Liver (tissue), 9 donors: ENCODE results near the gene CORO2A. TPM values are rescaled to one million over a fixed set of nuclear protein-coding genes. Genes with fewer than 3 reads are reported as not detected.

Experiments used
- DNase-seq: peaks from one replicate; pipeline ENCODE4 v3.0.0-alpha.2; 2017; ENCODE audit warnings: low spot score
- H3K27ac ChIP-seq, 2 donors: one replicate each; pipeline ENCODE4 v1.7.0; 2013; ENCODE audit warnings: inconsistent platforms in 2 of 2, low read length in 2 of 2, control low read depth in 1 of 2, low read depth in 1 of 2, mild to moderate bottlenecking in 1 of 2
- H3K27me3 ChIP-seq, 4 donors: one replicate each; pipeline versions ENCODE4 v1.6.1 to v1.7.0; 2013; ENCODE audit warnings: low read length in 3 of 4, inconsistent platforms in 1 of 4, mild to moderate bottlenecking in 1 of 4, moderate library complexity in 1 of 4; ENCODE audit not compliant: control insufficient read depth in 4 of 4, insufficient read depth in 4 of 4
- H3K36me3 ChIP-seq, 4 donors: one replicate each; pipeline versions ENCODE4 v1.6.1 to v1.7.0; 2013; ENCODE audit warnings: low read length in 3 of 4, mild to moderate bottlenecking in 3 of 4, low read depth in 1 of 4, moderate library complexity in 1 of 4; ENCODE audit not compliant: control insufficient read depth in 4 of 4, insufficient read depth in 3 of 4
- H3K4me1 ChIP-seq, 4 donors: one replicate each; pipeline versions ENCODE4 v1.6.1 to v1.7.0; 2013; ENCODE audit warnings: low read length in 3 of 4, mild to moderate bottlenecking in 3 of 4, moderate library complexity in 1 of 4; ENCODE audit not compliant: control insufficient read depth in 4 of 4, insufficient read depth in 4 of 4
- H3K4me3 ChIP-seq, 3 donors: one replicate each; pipeline versions ENCODE4 v1.6.1 to v1.7.0; 2013; ENCODE audit warnings: low read length in 3 of 3, control low read depth in 1 of 3, low read depth in 1 of 3, mild to moderate bottlenecking in 1 of 3
- H3K9ac ChIP-seq, 2 donors: one replicate each; pipeline ENCODE4 v1.7.0; 2013; ENCODE audit warnings: low read length in 2 of 2, mild to moderate bottlenecking in 2 of 2, moderate library complexity in 2 of 2, control low read depth in 1 of 2, low read depth in 1 of 2
- H3K9me3 ChIP-seq, 4 donors: one replicate each; pipeline versions ENCODE4 v1.6.1 to v1.7.0; 2013; ENCODE audit warnings: low read length in 3 of 4; ENCODE audit not compliant: control insufficient read depth in 4 of 4
- ATF3 ChIP-seq: IDR thresholded peaks from 2 replicates; pipeline ENCODE4 v1.6.1; 2016; ENCODE audit warnings: antibody characterized with exemption
- EGR1 ChIP-seq, 2 donors: IDR thresholded peaks; 2 replicates each; pipeline ENCODE4 v1.6.1; 2016 to 2018; ENCODE audit warnings: antibody characterized with exemption in 2 of 2, low read depth in 2 of 2
- FOXA1 ChIP-seq: IDR thresholded peaks from 2 replicates; pipeline ENCODE4 v1.6.1; 2016; ENCODE audit warnings: antibody characterized with exemption
- FOXA2 ChIP-seq: IDR thresholded peaks from 2 replicates; pipeline ENCODE4 v1.6.1; 2016; ENCODE audit warnings: antibody characterized with exemption
- HNF4A ChIP-seq, 2 donors: conservative IDR thresholded peaks; 2 replicates each; pipeline ENCODE4 v1.6.1; 2016; ENCODE audit warnings: antibody characterized with exemption in 2 of 2, mild to moderate bottlenecking in 2 of 2
- HNF4G ChIP-seq: IDR thresholded peaks from 2 replicates; pipeline ENCODE4 v1.6.1; 2016; ENCODE audit warnings: antibody characterized with exemption
- JUND ChIP-seq, 2 donors: IDR thresholded peaks; 2 replicates each; pipeline ENCODE4 v1.6.1; 2016; ENCODE audit warnings: antibody characterized with exemption in 2 of 2
- NR2F2 ChIP-seq: IDR thresholded peaks from 2 replicates; pipeline ENCODE4 v1.6.1; 2016; ENCODE audit warnings: antibody characterized with exemption
- RAD21 ChIP-seq, 2 donors: IDR thresholded peaks; 2 replicates each; pipeline ENCODE4 v1.6.1; 2016; ENCODE audit warnings: antibody characterized with exemption in 2 of 2, mild to moderate bottlenecking in 2 of 2
- REST ChIP-seq: IDR thresholded peaks from 2 replicates; pipeline ENCODE4 v1.6.1; 2016; ENCODE audit warnings: antibody characterized with exemption, mild to moderate bottlenecking
- RXRA ChIP-seq, 2 donors: IDR thresholded peaks; 2 replicates each; pipeline ENCODE4 v1.6.1; 2017 to 2018; ENCODE audit warnings: antibody characterized with exemption in 2 of 2, mild to moderate bottlenecking in 1 of 2
- SP1 ChIP-seq: IDR thresholded peaks from 2 replicates; pipeline ENCODE4 v1.6.1; 2018; ENCODE audit warnings: antibody characterized with exemption, mild to moderate bottlenecking
- TAF1 ChIP-seq: conservative IDR thresholded peaks from 2 replicates; pipeline ENCODE4 v1.6.1; 2016; ENCODE audit warnings: antibody characterized with exemption, mild to moderate bottlenecking
- YY1 ChIP-seq: IDR thresholded peaks from 2 replicates; pipeline ENCODE4 v1.6.1; 2016; ENCODE audit warnings: antibody characterized with exemption, mild to moderate bottlenecking
- ZBTB33 ChIP-seq: IDR thresholded peaks from 2 replicates; pipeline ENCODE4 v1.6.1; 2016; ENCODE audit warnings: antibody characterized with exemption
- WGBS: extraction: QIAGEN DNeasy Blood & Tissue Kit; methylation state at CpG from one replicate; pipeline ENCODE4 v1.1.7; 2013; 5-methylcytosine and 5-hydroxymethylcytosine counted together
- polyA plus RNA-seq, 2 donors: library from polyadenylated mRNA; stranded (reverse) in 1 of 2; unstranded in 1 of 2; fragments of 200-250 nt in 1 of 2; fragments of >200 nt in 1 of 2; fragmentation: Nextera tagmentation in 1 of 2; extraction: Ambion mirVana in 1 of 2; gene quantifications; one replicate each; pipeline versions ENCODE4 v1.2.1 to v1.2.3, GENCODE V29; 2013 to 2015
- total RNA-seq, 2 donors: library from RNA; depleted of rRNA; stranded (reverse); fragments of >200 nt; gene quantifications; one replicate each; pipeline ENCODE4 v1.2.3, GENCODE V29; 2014
- TF ChIP-seq, protein P1 (sequence below): IDR thresholded peaks from 2 replicates; pipeline ENCODE4 v1.6.1; 2016; ENCODE audit warnings: antibody characterized with exemption
- TF ChIP-seq, protein P2 (sequence below): fragments of 150-350 bp; IDR thresholded peaks from 2 replicates; pipeline ENCODE4 v1.5.1; 2017; ENCODE audit warnings: improper control_type of control experiment, low read depth, low read length; ENCODE audit not compliant: missing input control
- donor health status: healthy.
- donor health status: healthy.
- donor health status: healthy.
- donor health status: healthy.
- donor health status: healthy.

CORO2A gene
- total and polyA plus RNA-seq, 4 donors = 1.2 to 2.8 (median 1.4) TPM

DNA sequence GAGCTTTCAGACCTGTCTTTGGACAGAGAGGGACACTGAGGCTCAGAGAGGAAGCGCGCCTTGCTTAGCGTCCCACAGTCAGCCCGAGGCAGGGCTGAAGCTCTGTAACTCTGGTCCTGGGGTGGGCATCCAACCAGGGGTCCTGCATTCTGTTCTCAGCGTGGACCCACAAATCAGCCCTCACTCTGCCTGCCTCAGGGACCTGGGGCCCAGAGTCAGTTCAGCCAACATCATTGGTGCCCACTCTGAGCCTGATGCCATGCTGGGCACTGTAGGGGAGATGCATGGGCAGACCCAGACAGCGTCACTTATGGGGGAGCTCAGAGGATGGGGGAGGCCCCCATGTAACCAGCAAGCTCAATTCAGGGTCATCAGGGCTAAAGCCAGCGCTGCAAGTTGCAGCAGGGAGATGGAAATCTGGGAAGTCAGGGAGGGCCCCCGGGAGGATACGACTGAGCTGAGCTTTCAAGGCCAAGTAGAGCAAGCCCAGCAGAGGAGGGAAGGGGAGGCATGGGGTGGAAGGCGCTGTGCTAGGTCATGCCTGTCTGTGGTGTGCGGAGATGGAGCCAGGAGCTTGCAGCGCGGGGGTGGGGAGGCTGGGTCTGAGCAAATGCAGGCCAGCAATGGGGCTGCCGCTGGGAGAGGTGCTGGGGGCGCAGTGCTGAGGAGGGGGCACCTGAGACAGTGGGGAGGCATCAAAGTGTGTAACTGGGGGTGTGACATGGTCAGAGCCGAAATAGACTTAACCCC lies 21.1 kb downstream of the CORO2A start:
- TF ChIP-seq FOXA1 (no peak), RAD21 (IDR thresholded peaks at IDR 0.05) (no peak), TAF1 (no peak), EGR1 (IDR thresholded peaks at IDR 0.05; ENCODE audit: low read depth in 2 of 2) (no peak), FOXA2 (no peak), ATF3 (no peak), JUND (IDR thresholded peaks at IDR 0.05) (no peak), RXRA (IDR thresholded peaks at IDR 0.05) (no peak), HNF4G (no peak), HNF4A (conservative IDR thresholded peaks at IDR 0.05) (no peak), REST (no peak), SP1 (no peak), YY1 (no peak)
- TF ChIP-seq, protein P1, sequence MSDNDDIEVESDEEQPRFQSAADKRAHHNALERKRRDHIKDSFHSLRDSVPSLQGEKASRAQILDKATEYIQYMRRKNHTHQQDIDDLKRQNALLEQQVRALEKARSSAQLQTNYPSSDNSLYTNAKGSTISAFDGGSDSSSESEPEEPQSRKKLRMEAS = no peak
- TF ChIP-seq, protein P2, sequence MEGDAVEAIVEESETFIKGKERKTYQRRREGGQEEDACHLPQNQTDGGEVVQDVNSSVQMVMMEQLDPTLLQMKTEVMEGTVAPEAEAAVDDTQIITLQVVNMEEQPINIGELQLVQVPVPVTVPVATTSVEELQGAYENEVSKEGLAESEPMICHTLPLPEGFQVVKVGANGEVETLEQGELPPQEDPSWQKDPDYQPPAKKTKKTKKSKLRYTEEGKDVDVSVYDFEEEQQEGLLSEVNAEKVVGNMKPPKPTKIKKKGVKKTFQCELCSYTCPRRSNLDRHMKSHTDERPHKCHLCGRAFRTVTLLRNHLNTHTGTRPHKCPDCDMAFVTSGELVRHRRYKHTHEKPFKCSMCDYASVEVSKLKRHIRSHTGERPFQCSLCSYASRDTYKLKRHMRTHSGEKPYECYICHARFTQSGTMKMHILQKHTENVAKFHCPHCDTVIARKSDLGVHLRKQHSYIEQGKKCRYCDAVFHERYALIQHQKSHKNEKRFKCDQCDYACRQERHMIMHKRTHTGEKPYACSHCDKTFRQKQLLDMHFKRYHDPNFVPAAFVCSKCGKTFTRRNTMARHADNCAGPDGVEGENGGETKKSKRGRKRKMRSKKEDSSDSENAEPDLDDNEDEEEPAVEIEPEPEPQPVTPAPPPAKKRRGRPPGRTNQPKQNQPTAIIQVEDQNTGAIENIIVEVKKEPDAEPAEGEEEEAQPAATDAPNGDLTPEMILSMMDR = no peak
- no peak for DNase-seq
- Histone ChIP-seq H3K4me3 (no peak overlapping the region), H3K27me3 (no peaks in the 10 kb centered on the region), H3K9ac (no peak overlapping the region), H3K27ac (no peak overlapping the region), H3K9me3 (no peaks in the 10 kb centered on the region), H3K36me3 (no peaks in the 10 kb centered on the region), H3K4me1 (peaks cover 0 to 6% (median 5%) of the 10 kb centered on the region in 4 donors)
- WGBS = 88% methylated on average over 16 of the region's 16 CpGs

GRCh38 chr9:98168941-98169488 lies 23.4 kb downstream of the CORO2A start:
- H3K9me3 ChIP-seq = no peaks in the 10 kb centered on the region
- no peak overlapping the region for H3K27ac ChIP-seq
- peaks cover 0 to 6% (median 5%) of the 10 kb centered on the region in 4 donors for H3K4me1 ChIP-seq
- H3K4me3 ChIP-seq = no peak overlapping the region
- WGBS = 67% methylated on average over 15 of the region's 15 CpGs
- no peak overlapping the region for H3K9ac ChIP-seq
- H3K27me3 ChIP-seq = no peaks in the 10 kb centered on the region
- no peak for DNase-seq
- H3K36me3 ChIP-seq = no peaks in the 10 kb centered on the region
- TF ChIP-seq ZBTB33 (no peak), RXRA (IDR thresholded peaks at IDR 0.05) (no peak), HNF4G (no peak), YY1 (no peak), HNF4A (conservative IDR thresholded peaks at IDR 0.05) (no peak), FOXA1 (no peak), SP1 (no peak), NR2F2 (no peak), JUND (IDR thresholded peaks at IDR 0.05) (no peak), REST (no peak), TAF1 (no peak), FOXA2 (no peak), RAD21 (IDR thresholded peaks at IDR 0.05) (no peak), ATF3 (no peak), EGR1 (IDR thresholded peaks at IDR 0.05; ENCODE audit: low read depth in 2 of 2) (no peak)
- TF ChIP-seq, protein P1 = no peak
